HG02943 (cell line): ENCODE data around the gene GART.
"Not testable (repeated sequence)": the region's sequence is repeated elsewhere in the genome, so short reads cannot be mapped to it uniquely, and the experiment has no call there.

ENCODE experiments used
- ATAC-seq: cut with Tn5 transposase; IDR thresholded peaks from one replicate; pipeline ENCODE4 v1.9.1; 2021; ENCODE audit warnings: mild to moderate bottlenecking, low read depth, moderate library complexity; ENCODE audit not compliant: unreplicated experiment

GART gene

DNA sequence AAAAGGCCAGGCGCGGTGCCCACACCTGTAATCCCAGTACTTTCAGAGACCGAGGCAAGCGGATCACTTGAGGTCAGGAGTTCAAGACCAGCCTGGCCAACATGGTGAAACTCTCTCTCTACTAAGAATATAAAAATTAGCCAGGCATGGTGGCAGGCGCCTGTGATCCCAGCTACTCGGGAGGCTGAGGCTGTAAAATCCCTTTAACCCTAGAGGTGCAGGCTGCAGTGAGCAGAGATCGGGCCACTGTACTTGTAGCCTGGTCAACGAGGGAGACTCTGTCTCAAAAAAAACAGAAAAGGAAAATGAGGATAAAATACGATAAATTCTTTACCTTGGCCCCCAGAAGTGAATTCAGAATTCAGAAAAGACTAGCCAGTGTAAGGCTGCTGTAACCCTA, 63.7 kb downstream of the GART start:
- ATAC-seq, result no peak

DNA sequence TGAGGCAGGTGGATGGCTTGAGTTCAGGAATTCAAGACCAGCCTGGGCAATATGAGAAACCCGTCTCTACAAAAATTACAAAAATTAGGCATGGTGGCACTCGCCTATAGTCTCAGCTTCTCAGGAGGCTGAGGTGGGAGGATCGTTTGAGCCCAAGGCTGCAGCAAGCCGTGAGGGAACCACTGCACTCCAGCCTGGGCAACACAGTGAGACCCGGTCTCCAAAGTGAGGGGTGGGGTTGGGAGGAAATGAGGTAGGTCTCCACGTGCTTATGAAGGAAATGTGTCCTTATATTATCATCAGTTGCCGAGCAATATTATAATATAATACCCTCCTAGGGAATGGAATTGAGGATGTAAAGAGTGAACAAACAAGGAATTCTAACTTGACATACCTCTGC, 64.9 kb downstream of the GART start:
- ATAC-seq, result no peak

DNA sequence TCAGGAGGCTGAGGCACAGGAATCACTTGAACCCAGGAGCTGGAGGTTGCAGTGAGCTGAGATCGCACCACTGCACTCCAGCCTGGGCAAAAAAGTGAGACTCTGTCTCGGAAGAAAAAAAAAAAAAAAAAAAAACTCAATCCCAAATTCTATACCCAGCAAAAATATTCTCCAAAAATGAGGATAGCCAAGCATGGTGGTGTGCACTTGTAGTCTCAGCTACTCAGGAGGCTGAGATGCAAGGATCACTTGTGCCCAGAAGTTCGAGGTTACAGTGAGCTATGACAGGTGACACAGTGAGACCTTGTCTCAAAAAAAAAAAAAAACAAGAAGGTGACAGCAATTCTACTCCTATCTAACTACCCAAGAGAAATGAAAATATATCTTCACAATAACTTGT, 68.6 kb downstream of the GART start:
- no peak for ATAC-seq

DNA sequence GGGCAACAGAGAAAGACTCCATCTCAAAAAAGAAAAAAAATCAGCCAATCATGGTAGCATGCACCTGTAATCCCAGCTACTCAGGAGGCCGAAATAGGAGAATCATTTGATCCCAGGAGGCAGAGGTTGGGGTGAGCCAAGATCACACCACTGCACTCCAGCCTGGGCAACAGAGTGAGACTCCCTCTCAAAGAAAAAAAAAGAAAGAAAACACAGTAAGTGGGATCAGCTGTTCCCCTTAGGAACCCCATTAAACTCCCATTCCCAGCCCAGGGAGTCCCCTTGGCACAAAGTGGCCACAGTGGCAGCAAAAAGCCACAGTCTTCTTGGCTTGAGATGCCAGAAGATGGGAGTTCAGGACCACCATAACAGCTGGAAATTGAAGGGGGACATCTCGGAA, 71.2 kb downstream of the GART start:
- no peak for ATAC-seq

DNA sequence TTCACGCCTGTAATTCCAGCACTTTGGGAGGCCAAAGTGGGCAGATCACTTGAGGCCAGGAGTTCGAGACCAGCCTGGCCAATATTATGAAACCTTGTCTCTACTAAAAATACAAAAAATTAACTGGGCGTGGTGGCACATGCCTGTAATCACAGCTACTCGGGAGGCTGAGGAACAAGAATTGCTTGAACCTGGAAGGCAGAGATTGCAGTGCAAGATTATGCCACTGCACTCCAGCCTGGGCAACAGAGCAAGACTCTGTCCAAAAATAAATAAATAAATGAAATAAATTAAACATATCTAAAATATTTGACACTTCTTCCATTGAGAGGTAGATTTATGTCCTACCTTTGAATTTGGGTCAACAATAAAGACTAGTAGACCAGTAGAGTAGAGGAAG, 72.7 kb downstream of the GART start:
- not testable (repeated sequence) for ATAC-seq

DNA sequence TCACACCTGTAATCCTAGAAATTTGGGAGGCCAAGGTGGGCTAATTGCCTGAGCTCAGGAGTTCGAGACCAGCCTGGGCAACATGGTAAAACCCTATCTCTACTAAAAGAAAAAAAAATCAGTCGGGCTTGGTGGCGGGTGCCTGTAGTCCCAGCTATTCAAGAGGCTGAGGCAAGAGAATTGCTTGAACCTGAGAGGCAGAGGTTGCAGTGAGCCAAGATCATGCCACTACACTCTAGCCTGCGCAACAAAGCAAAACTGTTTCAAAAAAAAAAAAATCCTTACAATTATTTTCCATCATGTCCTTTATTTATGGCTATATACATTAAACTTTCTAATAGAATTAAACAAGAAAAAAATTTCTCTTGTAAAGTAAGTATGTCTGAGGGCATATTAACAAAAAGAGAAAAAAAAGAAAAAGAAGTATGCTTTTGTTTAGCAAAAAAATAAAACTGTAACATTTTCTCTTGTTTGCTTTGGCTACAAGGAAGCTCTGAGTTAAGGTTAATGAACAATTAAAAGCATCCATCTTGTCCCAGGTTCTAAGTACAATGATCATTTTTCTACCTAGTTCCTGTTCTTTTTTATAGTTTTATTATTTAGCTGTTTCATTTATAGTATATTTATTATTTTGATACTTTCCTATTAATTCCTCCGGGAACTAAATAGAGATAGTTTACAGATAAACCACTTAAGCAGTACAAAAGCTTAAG, 80.2 kb downstream of the GART start:
- no peak for ATAC-seq

DNA sequence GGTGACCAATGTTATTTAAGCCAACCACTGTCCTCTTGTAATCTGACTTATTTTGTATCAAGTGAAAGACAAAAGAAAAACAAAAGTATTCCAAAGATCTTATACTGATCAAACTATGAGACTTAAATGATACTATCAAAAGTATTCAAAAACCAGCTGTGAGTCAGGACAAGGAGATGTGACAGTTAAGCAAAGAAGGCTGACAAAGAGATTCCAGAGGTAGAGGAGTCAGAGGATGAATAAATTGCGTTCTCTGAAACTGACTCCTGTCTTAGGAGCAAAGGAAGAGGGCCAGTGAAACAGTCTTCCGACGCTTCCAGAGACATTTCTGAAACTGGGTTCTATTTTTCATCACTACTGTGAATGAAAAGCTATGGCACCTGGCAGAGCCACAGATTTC, 83.1 kb downstream of the GART start:
- no peak for ATAC-seq

DNA sequence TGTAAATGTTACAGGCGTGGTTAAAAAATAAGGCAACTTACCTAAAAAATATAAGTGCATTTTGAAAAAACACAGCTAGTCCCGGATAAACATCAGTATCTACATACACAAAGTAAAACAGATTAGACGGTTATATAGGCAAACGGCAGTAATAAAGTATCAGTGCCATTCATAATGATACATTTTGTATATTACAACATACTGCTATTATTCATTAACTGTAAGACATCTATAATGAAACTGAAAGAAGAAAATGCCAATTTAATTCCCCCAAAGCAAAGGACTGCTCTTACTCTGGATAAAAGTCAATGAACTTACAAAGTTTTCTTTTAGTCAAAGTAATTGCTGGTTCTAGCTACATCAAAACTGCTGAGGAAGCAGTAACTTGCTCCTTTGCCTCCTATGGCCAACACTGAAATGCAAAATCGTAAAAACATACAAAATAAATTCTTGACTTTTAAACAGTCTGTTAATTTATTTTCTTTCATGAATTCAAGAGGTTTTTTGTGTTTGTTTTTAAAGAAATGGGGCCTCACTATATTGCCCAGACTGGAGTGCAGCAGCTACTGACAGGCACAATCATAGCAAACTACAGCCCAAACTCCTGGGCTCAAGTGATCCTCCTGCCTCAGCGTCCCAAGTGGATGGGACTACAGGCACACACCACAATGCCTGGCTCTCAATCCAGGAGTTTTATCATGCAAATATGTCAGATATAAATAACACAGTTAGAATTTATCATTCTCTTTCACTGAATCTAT, 86.1 kb downstream of the GART start:
- ATAC-seq, result no peak
